ENCODE results near the gene ILF2. TPM values are rescaled to one million over a fixed set of nuclear protein-coding genes. Genes with fewer than 3 reads are reported as not detected.

The ILF2 gene
- total and polyA plus RNA-seq, 2 of the 13 experiments (the other 11 are each of a cell fraction or from before 2014, with no cell fraction given), result 292 to 366 TPM

DNA sequence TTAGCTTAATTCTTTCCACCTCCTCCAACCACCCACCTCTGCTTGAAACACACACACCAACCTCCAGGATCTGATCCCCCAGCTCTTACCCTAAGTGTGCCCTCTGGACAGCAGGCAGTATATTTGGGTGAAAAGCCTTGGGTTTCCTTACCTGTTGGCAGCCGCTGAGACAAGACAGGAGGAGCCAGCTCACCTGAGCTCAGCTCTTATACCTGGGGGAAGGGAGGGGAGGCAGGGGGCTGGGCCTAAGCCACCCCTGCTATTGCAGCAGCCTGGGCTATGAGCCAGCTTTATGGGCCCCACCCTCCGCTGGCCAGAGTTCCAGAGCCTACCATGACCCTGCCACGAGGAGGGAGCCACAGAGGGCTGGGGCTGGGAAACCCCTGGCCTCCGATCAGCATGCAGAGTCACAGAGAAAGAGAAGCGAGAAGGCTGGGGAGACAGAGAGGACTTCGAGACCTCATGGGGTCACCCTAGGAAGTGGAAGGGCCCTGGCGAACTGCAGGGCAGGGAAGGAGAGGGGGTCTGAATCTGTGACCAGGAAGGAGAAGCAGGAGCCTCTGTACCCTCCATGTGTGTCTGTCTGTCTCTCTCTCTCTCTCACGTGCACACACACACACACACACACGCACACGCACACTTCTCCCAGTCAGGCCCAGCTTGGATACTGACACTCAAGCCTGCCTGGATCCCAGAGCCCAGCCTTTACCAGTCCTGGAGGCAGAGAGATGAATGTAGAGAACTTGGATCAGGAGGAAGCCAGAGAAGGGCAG lies 54.5 kb downstream of the ILF2 start, which contains the start of gene S100A14 (continued):
- TF ChIP-seq, protein P1, sequence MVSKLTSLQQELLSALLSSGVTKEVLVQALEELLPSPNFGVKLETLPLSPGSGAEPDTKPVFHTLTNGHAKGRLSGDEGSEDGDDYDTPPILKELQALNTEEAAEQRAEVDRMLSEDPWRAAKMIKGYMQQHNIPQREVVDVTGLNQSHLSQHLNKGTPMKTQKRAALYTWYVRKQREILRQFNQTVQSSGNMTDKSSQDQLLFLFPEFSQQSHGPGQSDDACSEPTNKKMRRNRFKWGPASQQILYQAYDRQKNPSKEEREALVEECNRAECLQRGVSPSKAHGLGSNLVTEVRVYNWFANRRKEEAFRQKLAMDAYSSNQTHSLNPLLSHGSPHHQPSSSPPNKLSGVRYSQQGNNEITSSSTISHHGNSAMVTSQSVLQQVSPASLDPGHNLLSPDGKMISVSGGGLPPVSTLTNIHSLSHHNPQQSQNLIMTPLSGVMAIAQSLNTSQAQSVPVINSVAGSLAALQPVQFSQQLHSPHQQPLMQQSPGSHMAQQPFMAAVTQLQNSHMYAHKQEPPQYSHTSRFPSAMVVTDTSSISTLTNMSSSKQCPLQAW (CRISPR knock-in tag; IDR thresholded peaks at IDR 0.05), result 0 out of 2 replicates have a peak, but pooled peaks have one; percentile 55
- TF ChIP-seq RXRA (CRISPR knock-in tag; IDR thresholded peaks at IDR 0.05) (no peak), ZNF44 (CRISPR knock-in tag; IDR thresholded peaks at IDR 0.05) (no peak), ZNF550 (CRISPR knock-in tag; IDR thresholded peaks at IDR 0.05; ENCODE audit: borderline replicate concordance) (no peak), TRIM24 (CRISPR knock-in tag; IDR thresholded peaks at IDR 0.05) (no peak), ASH2L (IDR thresholded peaks at IDR 0.05; ENCODE audit: insufficient read length, low read depth, low read length) (no peak), REPIN1 (CRISPR knock-in tag; IDR thresholded peaks at IDR 0.05; ENCODE audit: borderline replicate concordance, low read depth) (peak; percentile 47; the same call in 1 of the 2 replicates), CEBPG (CRISPR knock-in tag; IDR thresholded peaks at IDR 0.05) (peak; percentile 62; the same call in 1 of the 2 replicates), ZNF775 (CRISPR knock-in tag; IDR thresholded peaks at IDR 0.05; ENCODE audit: borderline replicate concordance) (no peak), MTF2 (CRISPR knock-in tag; IDR thresholded peaks at IDR 0.05; ENCODE audit: borderline replicate concordance) (no peak), KLF16 (CRISPR knock-in tag; IDR thresholded peaks at IDR 0.05) (no peak), AGO2 (optimal IDR thresholded peaks at IDR 0.05; ENCODE audit: low read depth, low read length) (no peak), ATF7-NPFF (CRISPR knock-in tag; IDR thresholded peaks at IDR 0.05; ENCODE audit: low read depth) (no peak), RFX5 (IDR thresholded peaks at IDR 0.05; ENCODE audit: low read depth, low read length) (no peak), SNRNP70 (IDR thresholded peaks at IDR 0.05; ENCODE audit: low read depth, low read length) (no peak), KLF15 (CRISPR knock-in tag; IDR thresholded peaks at IDR 0.05; ENCODE audit: borderline replicate concordance) (no peak), BCL6 (CRISPR knock-in tag; IDR thresholded peaks at IDR 0.05) (no peak), SNAPC2 (CRISPR knock-in tag; IDR thresholded peaks at IDR 0.05) (no peak), NFKBIZ (CRISPR knock-in tag; IDR thresholded peaks at IDR 0.05) (peak; percentile 52; the same call in 1 of the 2 replicates)
- TF ChIP-seq, protein P2, sequence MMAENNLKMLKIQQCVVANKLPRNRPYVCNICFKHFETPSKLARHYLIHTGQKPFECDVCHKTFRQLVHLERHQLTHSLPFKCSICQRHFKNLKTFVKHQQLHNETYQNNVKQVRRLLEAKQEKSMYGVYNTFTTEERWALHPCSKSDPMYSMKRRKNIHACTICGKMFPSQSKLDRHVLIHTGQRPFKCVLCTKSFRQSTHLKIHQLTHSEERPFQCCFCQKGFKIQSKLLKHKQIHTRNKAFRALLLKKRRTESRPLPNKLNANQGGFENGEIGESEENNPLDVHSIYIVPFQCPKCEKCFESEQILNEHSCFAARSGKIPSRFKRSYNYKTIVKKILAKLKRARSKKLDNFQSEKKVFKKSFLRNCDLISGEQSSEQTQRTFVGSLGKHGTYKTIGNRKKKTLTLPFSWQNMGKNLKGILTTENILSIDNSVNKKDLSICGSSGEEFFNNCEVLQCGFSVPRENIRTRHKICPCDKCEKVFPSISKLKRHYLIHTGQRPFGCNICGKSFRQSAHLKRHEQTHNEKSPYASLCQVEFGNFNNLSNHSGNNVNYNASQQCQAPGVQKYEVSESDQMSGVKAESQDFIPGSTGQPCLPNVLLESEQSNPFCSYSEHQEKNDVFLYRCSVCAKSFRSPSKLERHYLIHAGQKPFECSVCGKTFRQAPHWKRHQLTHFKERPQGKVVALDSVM (CRISPR knock-in tag; IDR thresholded peaks at IDR 0.05), result no peak
- TF ChIP-seq, protein P3, sequence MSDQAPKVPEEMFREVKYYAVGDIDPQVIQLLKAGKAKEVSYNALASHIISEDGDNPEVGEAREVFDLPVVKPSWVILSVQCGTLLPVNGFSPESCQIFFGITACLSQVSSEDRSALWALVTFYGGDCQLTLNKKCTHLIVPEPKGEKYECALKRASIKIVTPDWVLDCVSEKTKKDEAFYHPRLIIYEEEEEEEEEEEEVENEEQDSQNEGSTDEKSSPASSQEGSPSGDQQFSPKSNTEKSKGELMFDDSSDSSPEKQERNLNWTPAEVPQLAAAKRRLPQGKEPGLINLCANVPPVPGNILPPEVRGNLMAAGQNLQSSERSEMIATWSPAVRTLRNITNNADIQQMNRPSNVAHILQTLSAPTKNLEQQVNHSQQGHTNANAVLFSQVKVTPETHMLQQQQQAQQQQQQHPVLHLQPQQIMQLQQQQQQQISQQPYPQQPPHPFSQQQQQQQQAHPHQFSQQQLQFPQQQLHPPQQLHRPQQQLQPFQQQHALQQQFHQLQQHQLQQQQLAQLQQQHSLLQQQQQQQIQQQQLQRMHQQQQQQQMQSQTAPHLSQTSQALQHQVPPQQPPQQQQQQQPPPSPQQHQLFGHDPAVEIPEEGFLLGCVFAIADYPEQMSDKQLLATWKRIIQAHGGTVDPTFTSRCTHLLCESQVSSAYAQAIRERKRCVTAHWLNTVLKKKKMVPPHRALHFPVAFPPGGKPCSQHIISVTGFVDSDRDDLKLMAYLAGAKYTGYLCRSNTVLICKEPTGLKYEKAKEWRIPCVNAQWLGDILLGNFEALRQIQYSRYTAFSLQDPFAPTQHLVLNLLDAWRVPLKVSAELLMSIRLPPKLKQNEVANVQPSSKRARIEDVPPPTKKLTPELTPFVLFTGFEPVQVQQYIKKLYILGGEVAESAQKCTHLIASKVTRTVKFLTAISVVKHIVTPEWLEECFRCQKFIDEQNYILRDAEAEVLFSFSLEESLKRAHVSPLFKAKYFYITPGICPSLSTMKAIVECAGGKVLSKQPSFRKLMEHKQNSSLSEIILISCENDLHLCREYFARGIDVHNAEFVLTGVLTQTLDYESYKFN (CRISPR knock-in tag; conservative IDR thresholded peaks at IDR 0.05), result peak; percentile 34; the same call in 1 of the 2 replicates
- TF ChIP-seq, protein P4, sequence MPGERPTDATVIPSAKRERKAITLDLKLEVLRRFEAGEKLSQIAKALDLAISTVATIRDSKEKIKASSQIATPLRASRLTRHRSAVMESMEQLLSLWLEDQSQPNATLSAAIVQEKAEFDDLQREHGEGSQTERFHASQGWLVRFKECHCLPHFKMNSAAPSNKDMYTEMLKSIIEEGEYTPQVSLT (CRISPR knock-in tag; IDR thresholded peaks at IDR 0.05; ENCODE audit: borderline replicate concordance, low read depth), result no peak
